DND-41 (cell line): Measurements from ENCODE around the gene PLD1.

Source experiments
- ATAC-seq: fragments of 200-7000 bp; cut with Tn5 transposase; 3 replicates; pipeline ENCODE4 v1.9.1; 2021; ENCODE audit warnings: low read depth; ENCODE audit not compliant: insufficient read depth
- DNase-seq: peaks from one replicate; pipeline ENCODE4 v3.0.0-alpha.2; 2020
- H2AFZ ChIP-seq: 2 replicates; pipeline ENCODE4 v1.6.0; 2012; ENCODE audit warnings: low read depth, low read length
- H3K27ac ChIP-seq: 2 replicates; pipeline ENCODE4 v1.5.1; 2012; ENCODE audit warnings: low read length, inconsistent platforms
- H3K27me3 ChIP-seq: fragments of 200-600 bp; sonication (generic); 2 replicates; pipeline ENCODE4 v1.6.0; 2012; ENCODE audit warnings: low read length, mild to moderate bottlenecking, inconsistent platforms; ENCODE audit not compliant: insufficient read depth, poor library complexity
- H3K36me3 ChIP-seq: 2 replicates; pipeline ENCODE4 v1.5.1; 2012; ENCODE audit warnings: low read length, inconsistent platforms; ENCODE audit not compliant: insufficient read depth
- H3K4me1 ChIP-seq: 2 replicates; pipeline ENCODE4 v1.5.1; 2012; ENCODE audit warnings: mild to moderate bottlenecking, low read length; ENCODE audit not compliant: insufficient read depth
- H3K4me2 ChIP-seq: 2 replicates; pipeline ENCODE4 v1.6.0; 2012; ENCODE audit warnings: mild to moderate bottlenecking, moderate library complexity, low read length, inconsistent platforms; ENCODE audit not compliant: insufficient read depth
- H3K4me3 ChIP-seq, 2 experiments: fragments of 200-600 bp in 1 of 2; shearing (Covaris generic) in 1 of 2; 2 replicates each; pipeline ENCODE4 v1.5.1; 2012 to 2016; ENCODE audit warnings: inconsistent platforms in 2 of 2, low read length in 2 of 2, mild to moderate bottlenecking in 2 of 2, low read depth in 1 of 2, moderate library complexity in 1 of 2
- H3K79me2 ChIP-seq: 2 replicates; pipeline ENCODE4 v1.6.0; 2012; ENCODE audit warnings: low read length, inconsistent platforms; ENCODE audit not compliant: insufficient read depth
- H3K9ac ChIP-seq: 2 replicates; pipeline ENCODE4 v1.6.0; 2012; ENCODE audit warnings: low read depth, mild to moderate bottlenecking, inconsistent platforms, low read length, moderate library complexity
- H3K9me3 ChIP-seq: 2 replicates; pipeline ENCODE4 v1.5.1; 2012; ENCODE audit warnings: low read length, moderate library complexity, mild to moderate bottlenecking, inconsistent platforms; ENCODE audit not compliant: insufficient read depth, severe bottlenecking
- H4K20me1 ChIP-seq: 2 replicates; pipeline ENCODE4 v1.6.0; 2012; ENCODE audit warnings: low read length; ENCODE audit not compliant: insufficient read depth
- EZH2 ChIP-seq: IDR thresholded peaks from 3 replicates; pipeline ENCODE4 v1.6.1; 2012; ENCODE audit warnings: borderline replicate concordance, low read depth, mild to moderate bottlenecking, moderate library complexity, low read length, inconsistent platforms; ENCODE audit not compliant: severe bottlenecking
- TF ChIP-seq, protein P1 (sequence below): IDR thresholded peaks from 2 replicates; pipeline ENCODE4 v1.5.1; 2012; ENCODE audit warnings: borderline replicate concordance, low read length, moderate library complexity, mild to moderate bottlenecking; ENCODE audit not compliant: poor library complexity, severe bottlenecking; ENCODE audit errors: extremely low read depth

PLD1 gene

DNA sequence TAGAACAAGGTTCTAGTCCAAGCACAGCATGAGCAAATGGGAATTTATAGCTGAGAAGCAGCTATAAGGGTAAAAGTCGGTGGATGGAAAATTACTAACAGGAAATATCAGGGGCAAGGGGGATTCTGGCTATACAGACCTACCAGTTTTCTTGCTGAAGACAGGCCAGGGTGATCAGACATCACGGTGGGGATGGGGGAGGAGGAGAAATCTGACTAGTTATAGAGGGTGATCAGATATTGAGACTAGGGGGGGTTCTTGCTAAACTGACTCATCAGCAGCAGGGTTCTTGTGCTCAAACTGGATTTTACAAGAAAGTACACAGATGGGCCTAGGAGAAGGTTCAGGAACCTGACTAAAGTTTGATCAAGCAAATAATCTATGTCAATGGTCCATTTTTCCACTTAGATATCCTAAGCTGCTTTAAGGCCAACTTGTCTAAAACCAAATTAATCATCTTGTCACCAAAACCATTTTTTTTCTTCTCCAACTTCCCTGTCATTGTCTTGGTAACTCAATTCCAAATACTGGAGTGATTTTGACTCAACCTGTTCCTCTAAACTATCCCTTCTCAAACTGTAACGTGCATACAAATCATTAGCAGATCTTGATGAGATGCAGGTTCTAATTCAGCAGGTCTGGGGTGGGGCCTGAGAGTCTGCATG, 37.4 kb upstream of the PLD1 start:
- no peaks in the 10 kb centered on the region for H3K4me1 ChIP-seq
- H3K36me3 ChIP-seq = no peaks in the 10 kb centered on the region
- H2AFZ ChIP-seq = no peak overlapping the region
- no peak for ATAC-seq
- no peaks in the 10 kb centered on the region for H3K79me2 ChIP-seq
- peaks cover 4% of the 10 kb centered on the region for H3K27me3 ChIP-seq
- H3K4me3 ChIP-seq = no peak overlapping the region
- DNase-seq = no peak
- H3K4me2 ChIP-seq = no peak overlapping the region
- H4K20me1 ChIP-seq = no peaks in the 10 kb centered on the region
- H3K9ac ChIP-seq = no peak overlapping the region
- TF ChIP-seq, protein P1, sequence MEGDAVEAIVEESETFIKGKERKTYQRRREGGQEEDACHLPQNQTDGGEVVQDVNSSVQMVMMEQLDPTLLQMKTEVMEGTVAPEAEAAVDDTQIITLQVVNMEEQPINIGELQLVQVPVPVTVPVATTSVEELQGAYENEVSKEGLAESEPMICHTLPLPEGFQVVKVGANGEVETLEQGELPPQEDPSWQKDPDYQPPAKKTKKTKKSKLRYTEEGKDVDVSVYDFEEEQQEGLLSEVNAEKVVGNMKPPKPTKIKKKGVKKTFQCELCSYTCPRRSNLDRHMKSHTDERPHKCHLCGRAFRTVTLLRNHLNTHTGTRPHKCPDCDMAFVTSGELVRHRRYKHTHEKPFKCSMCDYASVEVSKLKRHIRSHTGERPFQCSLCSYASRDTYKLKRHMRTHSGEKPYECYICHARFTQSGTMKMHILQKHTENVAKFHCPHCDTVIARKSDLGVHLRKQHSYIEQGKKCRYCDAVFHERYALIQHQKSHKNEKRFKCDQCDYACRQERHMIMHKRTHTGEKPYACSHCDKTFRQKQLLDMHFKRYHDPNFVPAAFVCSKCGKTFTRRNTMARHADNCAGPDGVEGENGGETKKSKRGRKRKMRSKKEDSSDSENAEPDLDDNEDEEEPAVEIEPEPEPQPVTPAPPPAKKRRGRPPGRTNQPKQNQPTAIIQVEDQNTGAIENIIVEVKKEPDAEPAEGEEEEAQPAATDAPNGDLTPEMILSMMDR = no peak
- TF ChIP-seq EZH2 = no peak
- no peaks in the 10 kb centered on the region for H3K9me3 ChIP-seq
- H3K27ac ChIP-seq = no peak overlapping the region

DNA sequence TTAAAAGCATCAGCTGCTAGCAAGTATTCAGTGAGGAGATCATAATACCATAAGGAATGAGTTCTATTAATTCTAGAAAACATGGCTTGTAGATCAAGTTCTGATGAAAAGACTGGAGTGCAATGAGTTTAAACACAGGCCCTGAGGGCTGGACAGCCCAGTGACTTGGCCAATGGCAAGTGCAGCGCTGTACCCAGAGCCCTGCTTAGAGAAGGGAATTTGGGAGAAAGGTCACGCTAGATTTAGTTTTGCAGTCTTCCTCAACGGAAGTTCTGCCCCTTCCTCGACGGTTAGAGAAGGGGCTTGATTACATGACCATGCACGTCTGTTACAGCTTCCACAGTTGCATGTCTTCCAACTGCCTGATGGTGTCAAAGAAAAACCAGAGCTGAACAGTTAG, 36.9 kb upstream of the PLD1 start:
- H3K4me3 ChIP-seq = no peak overlapping the region
- no peaks in the 10 kb centered on the region for H3K36me3 ChIP-seq
- ATAC-seq (no peak), DNase-seq (no peak)
- H3K4me2 ChIP-seq = no peak overlapping the region
- TF ChIP-seq EZH2 = no peak
- TF ChIP-seq, protein P1 = no peak
- H2AFZ ChIP-seq = no peak overlapping the region
- peaks cover 4% of the 10 kb centered on the region for H3K27me3 ChIP-seq
- H3K9me3 ChIP-seq = no peaks in the 10 kb centered on the region
- no peak overlapping the region for H3K27ac ChIP-seq
- H3K9ac ChIP-seq = no peak overlapping the region
- H3K79me2 ChIP-seq = no peaks in the 10 kb centered on the region
- no peaks in the 10 kb centered on the region for H3K4me1 ChIP-seq
- H4K20me1 ChIP-seq = no peaks in the 10 kb centered on the region

GRCh38 chr3:171846597-171846996, 36.3 kb upstream of the PLD1 start:
- ATAC-seq = no peak
- Histone ChIP-seq H3K4me2 (no peak overlapping the region), H2AFZ (no peak overlapping the region)

More at GRCh38 chr3:171846597-171846996, 36.3 kb upstream of the PLD1 start:
- TF ChIP-seq, protein P1 = no peak
- TF ChIP-seq EZH2 = no peak
- no peak for DNase-seq
- peaks cover 6% of the 10 kb centered on the region for H3K27me3 ChIP-seq
- H3K27ac ChIP-seq = no peak overlapping the region
- no peak overlapping the region for H3K9ac ChIP-seq
- H3K36me3 ChIP-seq = no peaks in the 10 kb centered on the region
- H4K20me1 ChIP-seq = no peaks in the 10 kb centered on the region
- H3K79me2 ChIP-seq = no peaks in the 10 kb centered on the region
- no peaks in the 10 kb centered on the region for H3K4me1 ChIP-seq
- no peak overlapping the region for H3K4me3 ChIP-seq
- no peaks in the 10 kb centered on the region for H3K9me3 ChIP-seq
